ENCODE data around the gene PTPN22.

PTPN22 gene

GRCh38 chr1:113802367-113803007, 69.0 kb downstream of the PTPN22 start:
- DNase-seq (ENCODE audit: low spot score): no peak

- DNase-seq (ENCODE audit: low spot score): no peak
Measured at GRCh38 chr1:113800487-113800886, 71.0 kb downstream of the PTPN22 start.

GRCh38 chr1:113797472-113797871, 74.0 kb downstream of the PTPN22 start:
- no peak for DNase-seq (ENCODE audit: low spot score)

- DNase-seq (ENCODE audit: low spot score): no peak
Measured at GRCh38 chr1:113793878-113794834, 77.4 kb downstream of the PTPN22 start.

- no peak for DNase-seq (ENCODE audit: low spot score)
Measured at GRCh38 chr1:113792986-113793385, 78.5 kb downstream of the PTPN22 start.

- no peak for DNase-seq (ENCODE audit: low spot score)
Measured at GRCh38 chr1:113792471-113792870, 79.0 kb downstream of the PTPN22 start.

GRCh38 chr1:113788802-113789201, 82.7 kb downstream of the PTPN22 start:
- no peak for DNase-seq (ENCODE audit: low spot score)

GRCh38 chr1:113787663-113788062, 83.8 kb downstream of the PTPN22 start:
- DNase-seq (ENCODE audit: low spot score): no peak

GRCh38 chr1:113786069-113786468, 85.4 kb downstream of the PTPN22 start:
- peak; percentile 21 for DNase-seq (ENCODE audit: low spot score)

GRCh38 chr1:113784104-113784779, 87.3 kb downstream of the PTPN22 start:
- DNase-seq (ENCODE audit: low spot score): peak; percentile 43

- DNase-seq (ENCODE audit: low spot score): no peak
Measured at GRCh38 chr1:113783254-113784103, 88.0 kb downstream of the PTPN22 start.

GRCh38 chr1:113782406-113782805, 89.1 kb downstream of the PTPN22 start:
- no peak for DNase-seq (ENCODE audit: low spot score)

GRCh38 chr1:113780374-113781146, 91.0 kb downstream of the PTPN22 start:
- peak; percentile 5 for DNase-seq (ENCODE audit: low spot score)

GRCh38 chr1:113779542-113779941, 92.0 kb downstream of the PTPN22 start:
- DNase-seq (ENCODE audit: low spot score): no peak

GRCh38 chr1:113777561-113777960, 94.0 kb downstream of the PTPN22 start:
- no peak for DNase-seq (ENCODE audit: low spot score)

GRCh38 chr1:113770031-113770430, 101.5 kb downstream of the PTPN22 start:
- no peak for DNase-seq (ENCODE audit: low spot score)

- no peak for DNase-seq (ENCODE audit: low spot score)
Measured at GRCh38 chr1:113769601-113769970, 101.9 kb downstream of the PTPN22 start.

- no peak for DNase-seq (ENCODE audit: low spot score)
Measured at GRCh38 chr1:113768916-113769600, 102.5 kb downstream of the PTPN22 start.

GRCh38 chr1:113765306-113766230, 105.9 kb downstream of the PTPN22 start:
- no peak for DNase-seq (ENCODE audit: low spot score)
